Endothelial cell of umbilical vein (primary cell): ENCODE data around the gene DPH7. TPM values are rescaled to one million over a fixed set of nuclear protein-coding genes. Genes with fewer than 3 reads are reported as not detected.

Experiments
- BruUV-seq: library from RNA; stranded (reverse); fragments of 400-500 nt; replicated peaks from 2 replicates; lab custom pipeline; 2021; lab: Mats Ljungman, UMichigan
- CTCF ChIA-PET: fragments of 300-600, 350-600 bp; sonication (Branson Sonifier 250); formaldehyde crosslinking; loops from one replicate; lab custom pipeline; 2021; ENCODE audit warnings: antibody characterized with exemption, inconsistent platforms; lab: Charles Lee
- POLR2A ChIA-PET: fragments of 300-600, 350-600 bp; sonication (Branson Sonifier 250); formaldehyde crosslinking; loops from one replicate; lab custom pipeline; 2021; ENCODE audit warnings: antibody characterized with exemption, inconsistent platforms; lab: Charles Lee
- DNase-seq: peaks from one replicate; pipeline ENCODE4 v3.0.0-alpha.2; 2011; ENCODE audit warnings: low read depth, low spot score
- FAIRE-seq: peaks from 2 replicates; lab custom pipeline; 2011; peaks lifted over from hg19 to GRCh38; lab: Jason Lieb, UNC
- H2AFZ ChIP-seq: 2 replicates; pipeline ENCODE4 v1.6.0; 2012; ENCODE audit warnings: low read depth, low read length, control low read depth, inconsistent platforms
- H3K27ac ChIP-seq: 2 replicates; pipeline ENCODE4 v1.5.1; 2011; ENCODE audit warnings: low read depth, mild to moderate bottlenecking, control low read depth, low read length, moderate library complexity; ENCODE audit not compliant: insufficient read depth
- H3K27me3 ChIP-seq, 2 experiments: 2 replicates each; pipeline versions ENCODE4 v1.6.0 to v1.6.1; 2011; ENCODE audit warnings: low read length in 2 of 2, mixed read lengths in 1 of 2; ENCODE audit not compliant: control insufficient read depth in 2 of 2, insufficient read depth in 2 of 2
- H3K36me3 ChIP-seq, 2 experiments: 2 replicates in 1 of 2; 3 replicates in 1 of 2; pipeline ENCODE4 v1.5.1; 2011; ENCODE audit warnings: low read length in 2 of 2, mild to moderate bottlenecking in 1 of 2, moderate library complexity in 1 of 2; ENCODE audit not compliant: control insufficient read depth in 2 of 2, insufficient read depth in 2 of 2; ENCODE audit errors: extremely low read depth in 1 of 2
- H3K4me1 ChIP-seq: 3 replicates; pipeline ENCODE4 v1.5.1; 2011; ENCODE audit warnings: mild to moderate bottlenecking, low read length; ENCODE audit not compliant: control insufficient read depth, insufficient read depth; ENCODE audit errors: extremely low read depth
- H3K4me2 ChIP-seq: 2 replicates; pipeline ENCODE4 v1.6.1; 2011; ENCODE audit warnings: low read length, control low read depth, mixed read lengths; ENCODE audit not compliant: insufficient read depth
- H3K4me3 ChIP-seq, 3 experiments: fragments of 200-600 bp in 1 of 3; sonication (generic), shearing (Covaris generic) in 1 of 3; replicated peaks in 1 of 3; 2 replicates each; pipeline ENCODE4 v1.5.1; 2011 to 2016; ENCODE audit warnings: control low read depth in 3 of 3, low read length in 3 of 3, mild to moderate bottlenecking in 2 of 3, inconsistent platforms in 1 of 3, low read depth in 1 of 3, moderate library complexity in 1 of 3; ENCODE audit not compliant: insufficient read depth in 1 of 3
- H3K79me2 ChIP-seq: 2 replicates; pipeline ENCODE4 v1.6.0; 2012; ENCODE audit warnings: low read length, inconsistent platforms; ENCODE audit not compliant: control insufficient read depth, insufficient read depth
- H3K9ac ChIP-seq: replicated peaks from 2 replicates; pipeline ENCODE3; 2011; ENCODE audit warnings: low read length, control low read depth; ENCODE audit not compliant: insufficient read depth; ENCODE audit errors: extremely low read depth
- H3K9me1 ChIP-seq: replicated peaks from 3 replicates; pipeline ENCODE4 v1.6.0; 2011; ENCODE audit warnings: mild to moderate bottlenecking, low read length; ENCODE audit not compliant: control insufficient read depth, insufficient read depth; ENCODE audit errors: extremely low read depth
- H3K9me3 ChIP-seq: replicated peaks from 2 replicates; pipeline ENCODE4 v1.5.1; 2012; ENCODE audit warnings: low read length, inconsistent platforms; ENCODE audit not compliant: control insufficient read depth, insufficient read depth
- H4K20me1 ChIP-seq: replicated peaks from 2 replicates; pipeline ENCODE3; 2011; ENCODE audit warnings: mild to moderate bottlenecking, low read length; ENCODE audit not compliant: control insufficient read depth, insufficient read depth; ENCODE audit errors: extremely low read depth
- GATA2 ChIP-seq: IDR thresholded peaks from 2 replicates; pipeline ENCODE4 v1.7.0; 2011; ENCODE audit warnings: low read depth, mild to moderate bottlenecking, moderate library complexity, mixed read lengths, low read length; ENCODE audit not compliant: insufficient read length, insufficient read depth
- MYC ChIP-seq: IDR thresholded peaks from one replicate; pipeline ENCODE4 v1.6.1; 2011; ENCODE audit warnings: mild to moderate bottlenecking, low read depth, low read length
- dilution Hi-C: fragments of 300-500 bp; cut with MboI; formaldehyde crosslinking; loops from one replicate; pipeline ENCODE4 v1.15.0; 2019; ENCODE audit warnings: low sequenced_read_pairs; ENCODE audit not compliant: extremely low pct_ligation_motif_present
- intact Hi-C: fragments of 100-400 bp; cut with micrococcal nuclease; formaldehyde crosslinking; loops from one replicate; pipeline ENCODE4 v1.10.0; 2022
- polyA plus RNA-seq, 4 experiments: library from polyadenylated mRNA; depleted of rRNA in 3 of 4; stranded (reverse) in 3 of 4; unstranded in 1 of 4; fragments of >200 nt; gene quantifications; 2 replicates each; pipeline versions ENCODE4 v1.2.1 to v1.2.3, GENCODE V29; 2011 to 2012; ENCODE audit warnings: missing spikeins in 1 of 4
- total RNA-seq: library from RNA; stranded (reverse); gene quantifications from 2 replicates; pipeline ENCODE4 v1.2.3, GENCODE V29; 2021
- TF ChIP-seq, protein P1 (sequence below), 2 donors: IDR thresholded peaks; 1 replicate in 1 of 2; 2 replicates in 1 of 2; pipeline ENCODE4 v1.5.1; 2011; ENCODE audit warnings: low read length in 2 of 2, mild to moderate bottlenecking in 2 of 2, moderate library complexity in 2 of 2, control low read depth in 1 of 2, inconsistent platforms in 1 of 2, low read depth in 1 of 2; ENCODE audit not compliant: insufficient read depth in 1 of 2; ENCODE audit errors: extremely low read depth in 1 of 2

The DPH7 gene
- total and polyA plus RNA-seq, 2 donors (not counting 3 experiments of a cell fraction or from before 2014, with no cell fraction given): 41.8 to 43.2 TPM

DNA sequence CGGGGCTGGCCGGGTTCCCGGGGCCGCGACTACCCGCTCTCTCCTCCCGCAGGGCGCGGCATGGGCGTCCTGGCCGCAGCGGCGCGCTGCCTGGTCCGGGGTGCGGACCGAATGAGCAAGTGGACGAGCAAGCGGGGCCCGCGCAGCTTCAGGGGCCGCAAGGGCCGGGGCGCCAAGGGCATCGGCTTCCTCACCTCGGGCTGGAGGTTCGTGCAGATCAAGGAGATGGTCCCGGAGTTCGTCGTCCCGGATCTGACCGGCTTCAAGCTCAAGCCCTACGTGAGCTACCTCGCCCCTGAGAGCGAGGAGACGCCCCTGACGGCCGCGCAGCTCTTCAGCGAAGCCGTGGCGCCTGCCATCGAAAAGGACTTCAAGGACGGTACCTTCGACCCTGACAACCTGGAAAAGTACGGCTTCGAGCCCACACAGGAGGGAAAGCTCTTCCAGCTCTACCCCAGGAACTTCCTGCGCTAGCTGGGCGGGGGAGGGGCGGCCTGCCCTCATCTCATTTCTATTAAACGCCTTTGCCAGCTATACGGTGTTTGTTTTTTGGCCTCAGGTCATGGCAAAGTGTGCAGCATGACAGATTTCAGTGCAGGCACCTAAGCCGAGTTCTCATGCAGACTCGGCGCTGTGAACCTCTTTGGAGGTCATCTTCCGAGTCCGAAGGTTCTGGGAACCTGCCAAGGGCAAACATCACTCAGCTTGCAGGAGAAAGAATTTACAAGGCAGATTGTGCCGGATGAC lies 26.5 kb downstream of the DPH7 start:
- CTCF ChIA-PET: interaction anchor here (0.6 to 1.4 kb wide), 6 partner anchors 10 to 265 kb away, joined by 3 to 6 read pairs (median 5); partner anchors contain the start of gene NRARP
- peak overlapping the region; percentile 45 to 67 (median 62) for H3K4me3 ChIP-seq
- TF ChIP-seq, protein P1, sequence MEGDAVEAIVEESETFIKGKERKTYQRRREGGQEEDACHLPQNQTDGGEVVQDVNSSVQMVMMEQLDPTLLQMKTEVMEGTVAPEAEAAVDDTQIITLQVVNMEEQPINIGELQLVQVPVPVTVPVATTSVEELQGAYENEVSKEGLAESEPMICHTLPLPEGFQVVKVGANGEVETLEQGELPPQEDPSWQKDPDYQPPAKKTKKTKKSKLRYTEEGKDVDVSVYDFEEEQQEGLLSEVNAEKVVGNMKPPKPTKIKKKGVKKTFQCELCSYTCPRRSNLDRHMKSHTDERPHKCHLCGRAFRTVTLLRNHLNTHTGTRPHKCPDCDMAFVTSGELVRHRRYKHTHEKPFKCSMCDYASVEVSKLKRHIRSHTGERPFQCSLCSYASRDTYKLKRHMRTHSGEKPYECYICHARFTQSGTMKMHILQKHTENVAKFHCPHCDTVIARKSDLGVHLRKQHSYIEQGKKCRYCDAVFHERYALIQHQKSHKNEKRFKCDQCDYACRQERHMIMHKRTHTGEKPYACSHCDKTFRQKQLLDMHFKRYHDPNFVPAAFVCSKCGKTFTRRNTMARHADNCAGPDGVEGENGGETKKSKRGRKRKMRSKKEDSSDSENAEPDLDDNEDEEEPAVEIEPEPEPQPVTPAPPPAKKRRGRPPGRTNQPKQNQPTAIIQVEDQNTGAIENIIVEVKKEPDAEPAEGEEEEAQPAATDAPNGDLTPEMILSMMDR (IDR thresholded peaks at IDR 0.05; ENCODE audit: extremely low read depth in 1 of 2, insufficient read depth in 1 of 2, low read depth in 1 of 2, low read length in 2 of 2): no peak
- TF ChIP-seq GATA2: no peak
- TF ChIP-seq MYC: no peak
- peak overlapping the region; percentile 40 for H3K27ac ChIP-seq
- no peaks in the 10 kb centered on the region for H4K20me1 ChIP-seq
- no peaks in the 10 kb centered on the region for H3K9me3 ChIP-seq
- H2AFZ ChIP-seq: peak overlapping the region; percentile 65
- no peaks in the 10 kb centered on the region for H3K9me1 ChIP-seq
- dilution Hi-C loops (no loop called here), intact Hi-C loops (no loop called here)
- no peaks in the 10 kb centered on the region for H3K27me3 ChIP-seq
- peaks cover 9% of the 10 kb centered on the region for H3K4me1 ChIP-seq
- BruUV-seq: TSS peak; percentile 97
- DNase-seq (no peak), FAIRE-seq (peak; percentile 82)
- H3K36me3 ChIP-seq: peaks cover 6 to 14% of the 10 kb centered on the region in 2 experiments
- POLR2A ChIA-PET: interaction anchor here (1.0 kb wide), 1 partner anchor 39 kb away, joined by 6 read pairs; no protein-coding TSS in a partner anchor
- H3K9ac ChIP-seq: peak overlapping the region; percentile 82
- peaks cover 5% of the 10 kb centered on the region for H3K79me2 ChIP-seq
- H3K4me2 ChIP-seq: peak overlapping the region; percentile 94
